Measurements from ENCODE around the gene HEPH. TPM values are rescaled to one million over a fixed set of nuclear protein-coding genes. Genes with fewer than 3 reads are reported as not detected.

HEPH gene
- total and polyA plus RNA-seq, 7 donors = 10.2 to 152 (median 78.2) TPM

- intact Hi-C loops (cut with DNase I) = no loop called here
- Histone ChIP-seq H3K36me3 (peaks cover 0 to 4% (median 0%) of the 10 kb centered on the region in 4 donors), H3K4me3 (no peak overlapping the region), H3K27me3 (no peaks in the 10 kb centered on the region), H3K9me3 (no peaks in the 10 kb centered on the region), H3K27ac (no peak overlapping the region), H3K4me1 (no peaks in the 10 kb centered on the region)
- 83 to 95% methylated on average over 1 of the region's 1 CpG for WGBS, 2 donors
- DNase-seq = no peak
- TF ChIP-seq POLR2A (IDR thresholded peaks at IDR 0.05) = no peak
- no peak for TF ChIP-seq EP300 (IDR thresholded peaks at IDR 0.05)
- TF ChIP-seq POLR2AphosphoS5 (IDR thresholded peaks at IDR 0.05) = no peak
- no peak for TF ChIP-seq CTCF (IDR thresholded peaks at IDR 0.05)
Measured at GRCh38 chrX:66255359-66255967, 91.4 kb downstream of the HEPH start.

DNA sequence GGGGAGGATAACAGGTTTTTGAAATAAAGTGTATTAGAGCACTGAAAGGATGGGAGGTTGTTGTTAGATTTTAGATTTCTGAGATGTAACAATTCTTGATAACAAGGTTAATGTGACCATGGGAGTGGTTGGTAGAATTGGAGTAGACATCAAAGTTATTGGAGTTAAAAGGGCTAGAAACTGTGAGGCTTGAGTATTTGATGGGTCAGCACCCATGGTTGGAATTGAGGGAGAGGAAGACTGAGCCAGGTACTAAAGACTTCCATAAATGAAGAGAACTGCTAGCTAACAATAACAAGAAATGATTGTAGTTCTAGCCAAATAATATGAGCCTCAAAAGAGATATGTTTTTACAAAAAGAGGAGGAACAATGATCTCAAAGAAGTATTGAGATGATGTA, 98.8 kb downstream of the HEPH start:
- Histone ChIP-seq H3K27me3 (no peaks in the 10 kb centered on the region), H3K9me3 (no peaks in the 10 kb centered on the region), H3K36me3 (peaks cover 0 to 71% (median 4%) of the 10 kb centered on the region in 4 donors), H3K27ac (no peak overlapping the region), H3K4me3 (no peak overlapping the region), H3K4me1 (no peaks in the 10 kb centered on the region)
- no peak for DNase-seq
- intact Hi-C loops (cut with DNase I) = no loop called here
- no peak for TF ChIP-seq CTCF (IDR thresholded peaks at IDR 0.05)
- TF ChIP-seq POLR2A (IDR thresholded peaks at IDR 0.05) = no peak
- no peak for TF ChIP-seq POLR2AphosphoS5 (IDR thresholded peaks at IDR 0.05)
- TF ChIP-seq EP300 (IDR thresholded peaks at IDR 0.05) = no peak

Other genes with a start within 250 kb of the HEPH start
- gene VSIG4, start 124.2 kb upstream of the HEPH start, total RNA-seq = 100 to 1,000 TPM in 3 of 4 donors, 10 to 100 TPM in 1; 44.0 to 213 (median 126) TPM
- gene VSIG4, start 124.2 kb upstream of the HEPH start, polyA plus RNA-seq = 100 to 1,000 TPM in 1 of 3 donors, 10 to 100 TPM in 2; 26.0 to 178 (median 36.6) TPM